Mesodermal cell (in vitro differentiated cells): ENCODE data around the gene IQCK.

Experiments used
- H3K27ac ChIP-seq: 2 replicates; pipeline ENCODE4 v1.7.0; 2013; ENCODE audit warnings: mild to moderate bottlenecking, low read depth, low read length, moderate library complexity; ENCODE audit not compliant: severe bottlenecking
- H3K36me3 ChIP-seq: 2 replicates; pipeline ENCODE4 v1.7.1; 2013; ENCODE audit warnings: mild to moderate bottlenecking, low read length, moderate library complexity; ENCODE audit not compliant: control insufficient read depth, insufficient read depth
- H3K4me1 ChIP-seq: one replicate; pipeline ENCODE4 v1.7.1; 2013; ENCODE audit warnings: mild to moderate bottlenecking, low read length; ENCODE audit not compliant: insufficient read depth, control insufficient read depth, poor library complexity, severe bottlenecking
- H3K4me3 ChIP-seq: 2 replicates; pipeline ENCODE4 v1.7.0; 2013; ENCODE audit warnings: low read length, control low read depth, mild to moderate bottlenecking; ENCODE audit not compliant: insufficient read depth, poor library complexity, severe bottlenecking; ENCODE audit errors: extremely low read depth
- H3K9me3 ChIP-seq: 2 replicates; pipeline ENCODE4 v1.7.1; 2013; ENCODE audit warnings: mild to moderate bottlenecking, low read length, moderate library complexity; ENCODE audit not compliant: control insufficient read depth
- WGBS, 2 experiments: methylation state at CpG; one replicate each; pipeline ENCODE4 v1.1.5; 2013; ENCODE audit warnings: missing lambda C conversion rate in 2 of 2; ENCODE audit not compliant: insufficient coverage in 2 of 2; 5-methylcytosine and 5-hydroxymethylcytosine counted together

IQCK gene

GRCh38 chr16:19699472-19699871 lies 18.6 kb upstream of the IQCK start:
- Histone ChIP-seq H3K36me3 (peaks cover 74% of the 10 kb centered on the region), H3K9me3 (no peaks in the 10 kb centered on the region), H3K4me3 (no peak overlapping the region), H3K4me1 (peaks cover 14% of the 10 kb centered on the region), H3K27ac (no peak overlapping the region)
- 97 to 98% methylated on average over 7 to 8 of the region's 8 CpGs for WGBS, 2 experiments

DNA sequence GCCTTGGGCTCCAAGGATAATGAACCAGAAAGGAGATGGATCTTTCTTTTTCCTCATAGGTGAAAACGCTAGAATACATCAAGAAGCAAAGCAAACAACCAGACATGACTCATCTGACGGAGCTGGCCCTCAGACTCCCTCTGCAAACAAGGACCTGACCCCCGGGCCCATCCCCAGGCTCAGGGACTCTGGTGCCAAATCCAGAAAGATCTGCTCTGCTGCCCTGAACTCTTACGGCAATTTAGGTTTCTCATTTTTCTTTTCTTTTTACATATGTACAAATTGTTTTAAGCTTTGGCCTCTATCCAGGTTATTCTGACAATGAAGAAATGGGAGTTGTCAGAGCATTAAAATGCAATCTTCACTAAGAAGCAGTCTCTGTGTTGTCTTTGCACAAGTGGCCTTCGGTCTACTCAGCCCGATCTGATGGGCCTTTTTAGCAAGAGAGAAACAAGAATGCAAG lies 17.7 kb upstream of the IQCK start:
- WGBS, 2 experiments = 87 to 100% methylated on average over 1 to 5 of the region's 6 CpGs
- Histone ChIP-seq H3K27ac (no peak overlapping the region), H3K9me3 (no peaks in the 10 kb centered on the region), H3K36me3 (peaks cover 82% of the 10 kb centered on the region), H3K4me1 (peaks cover 23% of the 10 kb centered on the region), H3K4me3 (no peak overlapping the region)

- H3K4me1 ChIP-seq = peaks cover 24% of the 10 kb centered on the region
- peaks cover 90% of the 10 kb centered on the region for H3K36me3 ChIP-seq
- no peaks in the 10 kb centered on the region for H3K9me3 ChIP-seq
- WGBS, 2 experiments = 90 to 100% methylated on average over 3 of the region's 3 CpGs
- H3K27ac ChIP-seq = no peak overlapping the region
- H3K4me3 ChIP-seq = no peak overlapping the region
Measured at GRCh38 chr16:19701091-19701490, 17.0 kb upstream of the IQCK start.

DNA sequence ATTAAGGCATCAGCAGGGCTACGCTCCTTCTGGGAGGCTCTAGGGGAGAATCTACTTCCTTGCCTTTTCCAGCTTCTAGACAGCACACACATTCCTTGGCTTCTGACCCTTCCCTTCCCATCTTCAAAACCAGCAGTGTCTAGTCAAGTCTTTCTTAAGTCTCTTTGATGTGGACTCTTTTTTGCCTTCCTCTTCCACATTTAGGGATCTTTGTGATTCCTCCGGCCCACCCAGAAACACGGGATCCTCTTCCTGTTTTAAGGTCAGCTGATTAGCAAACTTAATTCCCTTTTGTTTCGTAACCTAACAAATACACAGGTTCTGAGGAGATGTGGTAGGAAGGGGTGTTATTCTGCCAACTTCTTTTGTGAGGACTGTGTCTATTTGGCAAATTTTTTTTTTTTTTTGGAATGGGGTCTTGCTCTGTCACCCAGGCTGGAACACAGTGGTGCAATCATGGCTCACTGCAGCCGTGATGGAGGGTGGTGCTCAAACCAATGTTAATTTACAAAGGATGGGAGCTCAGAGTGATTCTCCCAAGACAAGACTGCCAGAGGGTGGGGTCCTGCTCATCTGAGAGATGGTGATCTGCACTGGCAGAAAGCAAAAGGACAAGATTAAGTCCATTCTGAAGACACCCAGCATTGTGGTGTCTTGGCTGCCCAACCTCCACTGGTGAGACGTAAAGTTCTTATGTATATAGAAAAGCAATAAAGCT lies 14.7 kb upstream of the IQCK start:
- H3K36me3 ChIP-seq = peaks cover 94% of the 10 kb centered on the region
- H3K4me3 ChIP-seq = no peak overlapping the region
- H3K27ac ChIP-seq = no peak overlapping the region
- H3K9me3 ChIP-seq = no peaks in the 10 kb centered on the region
- H3K4me1 ChIP-seq = peaks cover 29% of the 10 kb centered on the region
- 92 to 93% methylated on average over 2 of the region's 6 CpGs for WGBS, 2 experiments

GRCh38 chr16:19704321-19705145 lies 13.5 kb upstream of the IQCK start:
- Histone ChIP-seq H3K36me3 (peaks cover 95% of the 10 kb centered on the region), H3K4me1 (peaks cover 33% of the 10 kb centered on the region), H3K9me3 (no peaks in the 10 kb centered on the region), H3K27ac (peak overlapping the region; percentile 69), H3K4me3 (no peak overlapping the region)
- 94 to 95% methylated on average over 10 to 18 of the region's 18 CpGs for WGBS, 2 experiments

DNA sequence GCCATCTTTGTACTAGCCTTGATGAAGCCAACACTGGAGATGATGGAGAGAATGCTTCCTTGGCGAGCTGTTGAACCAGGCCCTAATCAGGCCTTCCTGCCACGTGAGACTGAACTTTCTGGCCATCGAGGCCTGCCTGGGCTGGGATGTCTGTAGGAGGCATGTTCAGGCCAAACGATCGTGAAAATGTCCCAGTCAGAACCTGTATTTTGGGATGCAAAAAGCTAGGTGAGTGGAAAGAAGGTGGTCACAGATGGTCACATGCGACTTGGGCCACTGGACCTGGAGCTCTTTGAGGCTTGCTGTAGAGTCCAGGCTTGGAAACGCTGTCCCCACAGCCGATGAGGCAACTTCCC lies 12.9 kb upstream of the IQCK start:
- Histone ChIP-seq H3K4me1 (peaks cover 36% of the 10 kb centered on the region), H3K9me3 (no peaks in the 10 kb centered on the region), H3K27ac (peak overlapping the region; percentile 69), H3K36me3 (peaks cover 91% of the 10 kb centered on the region), H3K4me3 (no peak overlapping the region)
- WGBS, 2 experiments = 95 to 99% methylated on average over 8 of the region's 8 CpGs

GRCh38 chr16:19705843-19706242 lies 12.2 kb upstream of the IQCK start:
- WGBS, 2 experiments = 93 to 94% methylated on average over 2 to 3 of the region's 5 CpGs
- Histone ChIP-seq H3K9me3 (no peaks in the 10 kb centered on the region), H3K4me3 (no peak overlapping the region), H3K27ac (peak overlapping the region; percentile 13), H3K4me1 (peaks cover 31% of the 10 kb centered on the region), H3K36me3 (peaks cover 84% of the 10 kb centered on the region)

GRCh38 chr16:19706846-19707245 lies 11.2 kb upstream of the IQCK start:
- Histone ChIP-seq H3K9me3 (no peaks in the 10 kb centered on the region), H3K4me3 (no peak overlapping the region), H3K4me1 (peaks cover 30% of the 10 kb centered on the region), H3K36me3 (peaks cover 81% of the 10 kb centered on the region), H3K27ac (no peak overlapping the region)
- WGBS, 2 experiments = 95% methylated on average over 14 to 15 of the region's 15 CpGs

GRCh38 chr16:19707569-19708295 lies 10.3 kb upstream of the IQCK start:
- 81 to 95% methylated on average over 7 to 8 of the region's 22 CpGs for whole genome bisulfite sequencing, 2 experiments
- no peak overlapping the region for H3K4me3 ChIP-seq
- H3K9me3 ChIP-seq = no peaks in the 10 kb centered on the region
- peaks cover 30% of the 10 kb centered on the region for H3K4me1 ChIP-seq
- H3K27ac ChIP-seq = no peak overlapping the region
- peaks cover 80% of the 10 kb centered on the region for H3K36me3 ChIP-seq

DNA sequence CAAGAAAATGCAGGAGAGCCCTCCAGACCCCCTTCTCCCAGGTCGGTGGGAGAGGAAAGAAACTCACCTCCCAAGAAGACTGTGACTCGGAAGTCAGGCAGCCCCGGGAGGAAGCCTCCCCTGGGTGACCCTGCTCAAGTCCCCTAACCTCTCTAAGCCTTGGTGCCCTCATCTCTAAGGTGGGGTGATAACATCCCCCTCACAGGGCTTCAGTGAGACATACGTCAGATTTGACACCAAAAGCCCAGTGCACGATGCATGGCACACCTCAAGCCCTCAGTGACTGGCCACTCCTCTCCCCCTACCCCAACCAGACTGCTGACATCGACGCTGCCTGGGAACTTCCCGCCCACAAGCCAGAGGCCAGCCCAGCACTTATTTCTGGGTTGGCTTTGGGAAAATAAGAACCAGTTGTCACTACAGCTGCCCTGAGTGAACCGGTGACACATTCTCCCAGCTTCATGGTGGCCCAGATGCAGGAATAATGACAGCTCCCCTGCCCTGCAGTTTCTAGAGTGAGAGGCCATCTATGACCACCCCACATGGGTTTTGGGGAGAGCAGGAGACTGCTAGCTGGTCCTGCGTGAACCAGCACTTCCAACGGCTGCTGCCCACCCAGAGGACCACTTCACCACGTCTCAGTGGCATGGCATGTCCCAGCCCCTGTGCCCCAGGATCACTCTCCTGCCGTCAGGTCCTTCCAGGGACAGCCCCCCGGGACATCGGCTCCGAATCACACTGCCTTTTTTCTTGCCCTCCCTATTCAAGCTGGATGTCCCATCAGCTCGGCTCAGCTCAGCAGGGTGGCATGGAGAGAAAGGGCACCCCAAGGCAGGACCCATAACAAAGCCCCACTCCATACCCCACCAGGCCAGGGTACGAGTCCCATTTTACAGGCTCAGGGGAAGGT lies 9.5 kb upstream of the IQCK start:
- Histone ChIP-seq H3K27ac (no peak overlapping the region), H3K36me3 (peaks cover 80% of the 10 kb centered on the region), H3K4me3 (no peak overlapping the region), H3K4me1 (peaks cover 30% of the 10 kb centered on the region), H3K9me3 (no peaks in the 10 kb centered on the region)
- WGBS, 2 experiments = 76 to 85% methylated on average over 12 of the region's 18 CpGs
